HG02610 (cell line): Measurements from ENCODE around the gene GPC3.

Experiments used
- ATAC-seq: cut with Tn5 transposase; IDR thresholded peaks from one replicate; pipeline ENCODE4 v1.9.1; 2021; ENCODE audit warnings: mild to moderate bottlenecking, moderate library complexity; ENCODE audit not compliant: unreplicated experiment

GPC3 gene

DNA sequence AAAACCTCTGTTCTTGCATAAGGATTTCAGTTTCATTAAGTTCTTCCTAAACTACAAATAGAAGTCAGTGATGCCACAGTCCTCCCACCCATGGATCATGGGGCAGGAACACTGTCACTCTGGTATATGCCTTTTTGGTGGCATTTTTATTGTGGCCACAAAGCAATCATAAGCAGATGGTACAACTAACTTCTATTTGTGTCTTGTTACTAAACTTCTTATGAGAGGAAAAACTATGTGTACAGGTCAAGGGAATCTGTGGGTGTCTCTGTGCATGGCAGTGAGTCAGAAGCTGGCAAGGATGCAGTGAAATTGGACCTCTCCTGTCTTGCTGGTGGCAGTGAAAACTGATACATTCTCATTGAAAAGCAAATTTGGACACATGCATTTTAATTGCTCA, 325.1 kb downstream of the GPC3 start:
- ATAC-seq = no peak

DNA sequence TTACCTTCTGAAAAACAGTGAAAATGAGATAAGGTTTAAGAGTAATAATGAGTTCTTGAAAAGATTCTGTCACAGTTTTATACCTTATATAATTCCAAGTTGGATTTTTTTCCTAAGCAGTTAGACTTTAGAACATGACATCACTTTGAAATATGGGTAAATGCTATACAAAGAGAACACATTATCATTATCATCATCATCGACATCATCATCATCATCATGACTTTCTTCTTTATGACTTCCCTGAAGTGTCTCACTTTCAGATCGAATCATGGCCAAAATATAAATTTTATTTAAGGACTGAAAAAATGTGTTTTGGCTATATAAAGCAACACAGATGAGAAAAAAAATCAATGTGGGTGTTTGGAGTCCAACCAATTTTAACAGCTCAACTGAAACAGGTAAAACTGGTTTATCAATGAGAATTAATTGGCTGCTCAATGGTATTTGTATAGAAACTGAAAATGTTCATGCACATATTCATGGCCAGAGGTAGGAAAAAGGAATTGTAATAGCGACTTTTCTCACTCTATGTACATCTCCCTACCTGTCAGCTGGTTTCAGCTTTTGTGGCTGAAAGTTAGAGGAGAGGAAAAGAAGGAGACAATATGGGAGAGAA, 327.0 kb downstream of the GPC3 start:
- no peak for ATAC-seq

GRCh38 chrX:133655275-133656265, 329.8 kb downstream of the GPC3 start:
- no peak for ATAC-seq

GRCh38 chrX:133654811-133655210, 330.6 kb downstream of the GPC3 start:
- no peak for ATAC-seq

DNA sequence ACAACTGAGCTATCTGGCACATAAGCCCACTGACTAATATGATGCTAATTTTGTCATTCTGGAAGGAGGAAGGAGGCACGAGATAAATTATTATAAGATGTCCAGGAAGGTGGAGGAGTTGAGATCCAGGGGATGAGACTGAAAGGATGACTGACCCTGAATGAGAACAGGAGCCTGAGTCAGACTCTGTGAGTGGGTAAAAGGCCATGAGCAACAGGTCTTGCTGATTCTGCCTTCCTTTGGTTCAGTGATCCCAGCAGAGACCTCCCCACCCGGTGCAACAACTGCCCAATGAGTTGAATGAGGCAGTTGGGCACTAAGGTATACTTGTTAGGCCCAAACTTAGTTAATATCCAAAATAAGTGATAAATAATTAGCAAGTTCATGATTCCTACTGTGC, 332.0 kb downstream of the GPC3 start:
- ATAC-seq = no peak

GRCh38 chrX:133652185-133652584, 333.2 kb downstream of the GPC3 start:
- ATAC-seq = no peak

DNA sequence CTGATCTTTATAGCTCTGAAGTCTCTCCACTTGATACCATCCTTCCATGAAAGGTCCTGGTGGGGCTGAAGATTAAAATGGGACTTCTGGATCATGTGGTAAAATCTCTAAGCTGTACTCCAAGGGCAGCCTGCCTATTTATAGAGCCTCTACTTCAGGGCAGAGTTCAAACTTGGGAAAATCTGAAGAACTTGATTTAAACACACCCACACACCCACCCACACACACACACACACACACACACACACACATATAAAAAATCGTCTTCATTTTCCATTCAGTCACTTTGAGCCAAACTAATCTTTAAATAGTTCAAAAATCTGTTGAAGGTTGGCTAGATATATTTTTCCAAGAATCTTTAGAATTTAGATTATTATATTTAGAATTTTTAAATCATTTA, 335.2 kb downstream of the GPC3 start:
- no peak for ATAC-seq

DNA sequence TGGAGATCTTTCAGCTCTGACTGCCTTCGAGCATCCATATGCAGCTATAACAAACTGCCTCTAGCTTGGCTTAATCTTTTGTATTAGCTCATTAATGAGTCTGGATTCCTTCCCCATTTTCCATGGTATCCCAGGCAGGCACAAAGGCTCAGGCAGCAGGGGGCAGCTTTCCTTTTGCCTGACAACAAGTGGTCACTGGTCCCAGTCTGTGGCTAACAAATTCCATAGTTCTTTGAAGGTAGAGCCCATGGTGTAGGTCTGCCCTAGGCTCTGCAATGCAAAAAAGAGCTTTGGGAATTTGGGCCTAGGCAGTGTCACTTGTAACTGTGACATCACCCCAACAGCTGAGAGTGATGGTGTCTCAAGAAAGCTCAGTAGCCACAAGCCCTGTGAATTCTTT, 335.7 kb downstream of the GPC3 start:
- ATAC-seq = no peak

DNA sequence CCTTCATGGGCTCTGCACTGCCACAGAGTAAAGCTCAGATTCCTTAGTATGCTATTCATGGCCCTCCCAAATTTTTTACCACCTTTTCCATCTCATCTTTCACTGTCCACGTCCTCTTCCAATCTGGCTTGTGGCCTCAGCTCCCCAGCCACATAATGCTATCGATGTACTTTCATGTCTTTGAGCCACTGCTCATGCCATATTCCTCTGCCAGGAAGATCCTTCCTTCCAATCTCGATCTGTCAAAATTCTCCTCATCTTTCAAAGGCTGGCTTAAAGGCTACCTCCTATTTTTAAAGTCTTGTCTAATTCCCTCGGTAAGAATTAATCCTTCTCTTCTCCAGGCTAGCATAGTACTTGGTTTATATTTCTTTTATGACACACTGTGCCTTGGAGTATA, 336.8 kb downstream of the GPC3 start:
- no peak for ATAC-seq

DNA sequence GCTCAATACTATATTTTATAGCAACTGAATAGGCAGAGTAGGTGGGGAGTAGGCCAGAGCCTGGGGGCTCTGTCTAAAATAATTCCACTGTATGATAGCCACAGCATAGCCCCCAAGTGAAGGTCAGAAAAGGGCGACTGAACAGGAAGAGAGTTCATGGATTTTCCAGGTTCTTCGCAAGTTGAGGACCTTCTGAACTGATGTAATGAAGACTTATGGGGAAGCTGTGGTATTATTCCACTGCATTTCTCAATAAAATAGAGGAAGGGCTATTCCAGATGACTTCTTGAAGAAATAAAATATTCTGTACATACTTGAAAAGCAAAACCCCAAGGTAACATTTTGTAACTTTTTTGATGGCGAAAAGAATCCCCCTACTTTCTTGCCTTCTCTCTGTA, 338.7 kb downstream of the GPC3 start:
- ATAC-seq = no peak

DNA sequence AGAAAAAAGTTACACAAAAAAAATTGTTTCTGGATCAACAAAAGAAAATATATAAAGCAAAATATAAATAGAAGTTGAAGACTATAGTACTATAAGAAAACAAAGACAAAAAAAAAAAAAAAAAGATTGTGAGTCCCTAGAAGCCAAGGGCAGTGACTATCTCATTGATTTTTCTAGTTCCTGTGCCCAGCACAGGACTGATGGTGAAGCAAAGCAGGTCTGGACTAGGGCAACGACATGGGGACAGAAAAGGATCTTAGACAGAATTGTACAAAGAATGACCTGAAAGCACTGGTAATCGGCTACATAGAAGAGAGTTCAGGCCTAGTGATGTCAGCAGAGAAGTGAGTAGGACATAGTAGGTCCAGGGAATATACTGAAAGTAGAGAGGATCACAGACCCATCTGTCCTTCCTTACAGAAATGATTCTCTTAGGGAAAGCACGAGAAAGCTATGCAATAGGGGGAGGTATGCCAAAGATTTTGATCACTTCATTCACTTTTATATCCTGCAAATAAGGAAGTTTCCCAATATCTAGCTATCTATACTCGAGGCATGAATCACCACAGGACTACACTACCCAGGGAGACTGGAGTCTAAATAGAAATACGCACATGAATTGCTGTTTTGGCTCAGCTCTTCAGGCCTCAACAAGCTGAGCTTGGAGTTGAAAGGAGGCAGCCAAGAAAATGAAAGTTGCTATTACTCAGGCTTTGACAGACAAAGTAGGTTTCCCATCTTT, 339.2 kb downstream of the GPC3 start:
- ATAC-seq = no peak

GRCh38 chrX:133645256-133645655, 340.1 kb downstream of the GPC3 start:
- no peak for ATAC-seq

GRCh38 chrX:133640161-133641015, 345.0 kb downstream of the GPC3 start:
- no peak for ATAC-seq

GRCh38 chrX:133639726-133640125, 345.7 kb downstream of the GPC3 start:
- no peak for ATAC-seq

- no peak for ATAC-seq
Observed at GRCh38 chrX:133638285-133638684, 347.1 kb downstream of the GPC3 start.

GRCh38 chrX:133637765-133638164, 347.6 kb downstream of the GPC3 start:
- ATAC-seq = no peak

- ATAC-seq = no peak
Observed at GRCh38 chrX:133636009-133636408, 349.4 kb downstream of the GPC3 start.

GRCh38 chrX:133634416-133634815, 351.0 kb downstream of the GPC3 start:
- ATAC-seq = no peak

DNA sequence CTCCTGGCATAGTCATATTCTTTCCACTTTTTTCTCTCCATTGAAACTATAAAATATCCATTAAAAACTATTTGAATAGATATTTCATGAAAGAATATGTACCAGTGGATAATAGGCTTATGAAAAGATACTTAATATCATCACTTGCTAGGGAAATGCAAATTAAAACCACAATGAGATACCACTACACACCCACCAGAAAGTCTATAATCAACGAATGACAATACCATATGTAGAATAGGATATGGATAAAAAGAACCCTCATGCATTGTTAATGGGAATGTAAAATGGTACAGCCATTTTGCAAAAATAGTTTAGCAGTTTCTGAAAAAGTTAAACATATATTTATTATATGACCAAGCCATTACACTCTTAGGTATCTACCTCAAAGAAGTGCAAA, 351.4 kb downstream of the GPC3 start:
- ATAC-seq = no peak

DNA sequence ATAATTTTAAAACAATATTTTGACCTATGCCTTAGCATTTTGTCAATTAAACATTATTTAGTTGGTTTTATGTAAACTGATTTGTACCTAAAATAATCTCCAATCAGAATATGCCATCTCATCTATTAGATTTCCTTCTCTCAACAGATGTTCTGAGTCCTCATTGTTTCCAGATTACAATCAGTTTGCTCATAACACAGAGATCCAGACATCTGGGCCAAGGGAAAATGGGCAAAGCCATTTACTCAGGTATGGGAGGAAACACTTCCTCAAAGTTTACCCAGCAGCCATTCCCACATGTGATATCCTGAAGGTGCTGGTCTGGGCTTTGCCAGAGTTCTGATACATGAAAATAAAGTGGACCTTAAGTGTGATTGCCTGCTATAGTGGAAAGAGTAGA, 352.2 kb downstream of the GPC3 start:
- ATAC-seq = no peak

DNA sequence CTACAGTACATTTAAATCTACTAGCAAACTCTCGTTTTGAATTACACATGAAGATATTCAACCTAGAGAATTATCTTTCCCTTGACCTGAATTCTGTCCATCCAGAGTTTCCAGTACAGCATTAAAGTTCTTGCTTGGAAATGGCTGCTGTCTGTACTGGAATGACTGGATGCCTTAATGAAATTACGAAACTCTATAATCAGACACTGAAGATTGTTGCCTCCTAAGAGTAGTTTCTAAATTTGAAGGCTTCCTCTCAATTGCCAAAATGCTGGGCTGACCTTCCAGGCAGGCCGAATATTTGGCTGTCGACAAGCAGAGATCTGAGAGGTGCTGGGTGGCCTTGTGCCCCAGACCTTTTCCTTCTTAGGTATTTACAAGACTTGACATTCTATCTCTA, 355.0 kb downstream of the GPC3 start:
- ATAC-seq = no peak
